NCI-H526 treated with DMSO at 0.1 percent for 48 hours (cell line): Measurements from ENCODE around the gene IQGAP2.
"Not testable (repeated sequence)": the region's sequence is repeated elsewhere in the genome, so short reads cannot be mapped to it uniquely, and the experiment has no call there.

Experiments
- DNase-seq: peaks from one replicate; lab custom pipeline; 2025; lab: John Stamatoyannopoulos, UW

Gene IQGAP2

GRCh38 chr5:76402886-76403765, at the start of gene IQGAP2:
Gene IQGAP2 (plus strand): TSS chr5:76403285. CDS start chr5:76403546, 261 bp downstream.
- no peak for DNase-seq

GRCh38 chr5:76356887-76357286, 46.2 kb upstream of the IQGAP2 start:
- DNase-seq, result no peak

- peak; percentile 47 for DNase-seq
Measured at GRCh38 chr5:76363352-76364225, 39.5 kb upstream of the IQGAP2 start.

GRCh38 chr5:76364226-76364589, 38.9 kb upstream of the IQGAP2 start:
- no peak for DNase-seq

- DNase-seq, result no peak
Measured at GRCh38 chr5:76365561-76365960, 37.5 kb upstream of the IQGAP2 start.

- no peak for DNase-seq
Measured at GRCh38 chr5:76366596-76366995, 36.5 kb upstream of the IQGAP2 start.

- DNase-seq, result no peak
Measured at GRCh38 chr5:76367623-76368371, 35.3 kb upstream of the IQGAP2 start.

- DNase-seq, result no peak
Measured at GRCh38 chr5:76368941-76369340, 34.1 kb upstream of the IQGAP2 start.

GRCh38 chr5:76369668-76370067, 33.4 kb upstream of the IQGAP2 start:
- DNase-seq, result not testable (repeated sequence)

- DNase-seq, result no peak
Measured at GRCh38 chr5:76371960-76372322, 31.1 kb upstream of the IQGAP2 start.

- DNase-seq, result no peak
Measured at GRCh38 chr5:76372323-76373054, 30.6 kb upstream of the IQGAP2 start.

- no peak for DNase-seq
Measured at GRCh38 chr5:76376148-76376865, 26.8 kb upstream of the IQGAP2 start.

- DNase-seq, result no peak
Measured at GRCh38 chr5:76376866-76377230, 26.2 kb upstream of the IQGAP2 start.

- no peak for DNase-seq
Measured at GRCh38 chr5:76378355-76378754, 24.7 kb upstream of the IQGAP2 start.

- no peak for DNase-seq
Measured at GRCh38 chr5:76379316-76379715, 23.8 kb upstream of the IQGAP2 start.

GRCh38 chr5:76379855-76380254, 23.2 kb upstream of the IQGAP2 start:
- DNase-seq, result no peak

GRCh38 chr5:76380346-76381066, 22.6 kb upstream of the IQGAP2 start:
- no peak for DNase-seq

- no peak for DNase-seq
Measured at GRCh38 chr5:76383126-76383832, 19.8 kb upstream of the IQGAP2 start.

- no peak for DNase-seq
Measured at GRCh38 chr5:76384189-76384588, 18.9 kb upstream of the IQGAP2 start.

- no peak for DNase-seq
Measured at GRCh38 chr5:76384705-76385104, 18.4 kb upstream of the IQGAP2 start.
